Lung (tissue), 12 donors: ENCODE measurements around the gene C15orf40. TPM values are rescaled to one million over a fixed set of nuclear protein-coding genes. Genes with fewer than 3 reads are reported as not detected.
"Not testable (repeated sequence)": the region's sequence is repeated elsewhere in the genome, so short reads cannot be mapped to it uniquely, and the experiment has no call there.

ENCODE experiments used
- ATAC-seq: fragments of 200-7000 bp; cut with Tn5 transposase; one replicate; pipeline ENCODE4 v1.9.1; 2020; ENCODE audit warnings: moderate number of reproducible peaks; ENCODE audit not compliant: insufficient read depth, low FRiP score
- DNase-seq, 3 donors: peaks; one replicate each; pipeline ENCODE4 v3.0.0-alpha.2; 2013 to 2017
- H3K27ac ChIP-seq, 2 donors: one replicate each; pipeline ENCODE4 v1.5.1; 2013; ENCODE audit warnings: mild to moderate bottlenecking in 2 of 2, moderate library complexity in 2 of 2, control low read depth in 1 of 2, inconsistent platforms in 1 of 2, low read depth in 1 of 2, low read length in 1 of 2
- H3K27me3 ChIP-seq, 3 donors: one replicate each; pipeline ENCODE4 v1.5.1; 2013; ENCODE audit warnings: low read length in 2 of 3; ENCODE audit not compliant: control insufficient read depth in 3 of 3, insufficient read depth in 3 of 3
- H3K36me3 ChIP-seq, 4 donors: one replicate each; pipeline ENCODE4 v1.5.1; 2013; ENCODE audit warnings: low read length in 4 of 4, mild to moderate bottlenecking in 1 of 4, moderate library complexity in 1 of 4; ENCODE audit not compliant: control insufficient read depth in 4 of 4, insufficient read depth in 4 of 4
- H3K4me1 ChIP-seq, 5 donors: one replicate each; pipeline ENCODE4 v1.5.1; 2013; ENCODE audit warnings: low read length in 5 of 5, mild to moderate bottlenecking in 2 of 5, moderate library complexity in 1 of 5; ENCODE audit not compliant: control insufficient read depth in 5 of 5, insufficient read depth in 5 of 5
- H3K4me3 ChIP-seq: one replicate; pipeline ENCODE4 v1.5.1; 2013; ENCODE audit warnings: mild to moderate bottlenecking, control low read depth, moderate library complexity
- H3K9ac ChIP-seq, 2 donors: one replicate each; pipeline ENCODE4 v1.5.1; 2013; ENCODE audit warnings: low read length in 2 of 2, control low read depth in 1 of 2; ENCODE audit not compliant: insufficient read depth in 1 of 2
- H3K9me3 ChIP-seq, 4 donors: one replicate each; pipeline ENCODE4 v1.5.1; 2013; ENCODE audit warnings: low read length in 3 of 4, mild to moderate bottlenecking in 1 of 4, moderate library complexity in 1 of 4; ENCODE audit not compliant: control insufficient read depth in 4 of 4, insufficient read depth in 3 of 4
- CTCF ChIP-seq: IDR thresholded peaks from 2 replicates; pipeline ENCODE4 v1.5.1; 2012; ENCODE audit warnings: mild to moderate bottlenecking; ENCODE audit errors: control extremely low read depth, extremely low read depth
- WGBS, 2 donors: extraction: QIAGEN DNeasy Blood & Tissue Kit; methylation state at CpG; one replicate each; pipeline ENCODE4 v1.1.7; 2013; 5-methylcytosine and 5-hydroxymethylcytosine counted together
- polyA plus RNA-seq, 2 donors: library from polyadenylated mRNA; stranded (reverse); fragments of 200-250 nt; gene quantifications; one replicate each; pipeline ENCODE4 v1.2.1, GENCODE V29; 2013
- total RNA-seq, 2 donors: library from RNA; depleted of rRNA in 1 of 2; stranded (reverse); fragments of >200 nt in 1 of 2; gene quantifications; one replicate each; pipeline ENCODE4 v1.2.1, GENCODE V29; 2014 to 2021
- donor health status: control.
- donor health status: control.
- donor health status: Bipolar disorder and iron deficiency.
- donor health status: healthy.
- donor health status: DM: yes; HTN: yes; CAD: no.

C15orf40 gene
- total and polyA plus RNA-seq, 4 donors = 16.7 to 26.1 (median 21.7) TPM

- ATAC-seq (no peak), DNase-seq (no peak)
- Histone ChIP-seq H3K4me3 (no peak overlapping the region), H3K9ac (no peak overlapping the region), H3K9me3 (no peaks in the 10 kb centered on the region), H3K4me1 (peaks cover 0 to 7% (median 0%) of the 10 kb centered on the region in 5 donors), H3K27ac (no peak overlapping the region), H3K27me3 (peaks cover 0 to 4% (median 0%) of the 10 kb centered on the region in 3 donors), H3K36me3 (no peaks in the 10 kb centered on the region)
- TF ChIP-seq CTCF = no peak
- 78 to 79% methylated on average over 3 of the region's 3 CpGs for WGBS, 2 donors
These were observed 68.3 kb downstream of the C15orf40 start for GRCh38 chr15:82943176-82943575.

- no peaks in the 10 kb centered on the region for H3K9me3 ChIP-seq
- peaks cover 0 to 3% (median 0%) of the 10 kb centered on the region in 3 donors for H3K27me3 ChIP-seq
- H3K4me3 ChIP-seq = no peak overlapping the region
- 67 to 79% methylated on average over 8 of the region's 8 CpGs for WGBS, 2 donors
- TF ChIP-seq CTCF = no peak
- ATAC-seq (peak; percentile 81), DNase-seq (peak; percentile 61 to 78 (median 62))
- no peaks in the 10 kb centered on the region for H3K36me3 ChIP-seq
- peaks cover 0 to 7% (median 0%) of the 10 kb centered on the region in 5 donors for H3K4me1 ChIP-seq
- H3K9ac ChIP-seq = no peak overlapping the region
- H3K27ac ChIP-seq = no peak overlapping the region
These were observed 68.7 kb downstream of the C15orf40 start for GRCh38 chr15:82942691-82943090.

GRCh38 chr15:82939678-82940077, 71.8 kb downstream of the C15orf40 start:
- not testable (repeated sequence) for H3K9me3 ChIP-seq, DNase-seq, H3K36me3 ChIP-seq, H3K27me3 ChIP-seq, H3K4me3 ChIP-seq, ATAC-seq, H3K27ac ChIP-seq, H3K9ac ChIP-seq
- WGBS, 2 donors = 94 to 97% methylated on average over 6 of the region's 6 CpGs
- peaks cover 0 to 13% (median 0%) of the 10 kb centered on the region in 5 donors for H3K4me1 ChIP-seq

Other genes with a start within 250 kb of the C15orf40 start
- under 1 TPM in 1 of 2 donors, not detected in 1; 0.06 TPM for gene FSD2, start 205.6 kb downstream of the C15orf40 start, total RNA-seq
- gene FSD2, start 205.6 kb downstream of the C15orf40 start, polyA plus RNA-seq = under 1 TPM in 1 of 2 donors, not detected in 1; 0.08 TPM
- gene WHAMM, start 202.0 kb downstream of the C15orf40 start, total RNA-seq = 10 to 100 TPM in 1 of 2 donors, 1 to 10 TPM in 1; 8.6 to 10.4 TPM
- gene WHAMM, start 202.0 kb downstream of the C15orf40 start, polyA plus RNA-seq = 1 to 10 TPM; 4.2 to 4.6 TPM
- 10 to 100 TPM; 15.3 to 18.1 TPM for gene HOMER2, start 58.9 kb downstream of the C15orf40 start, total RNA-seq
- gene HOMER2, start 58.9 kb downstream of the C15orf40 start, polyA plus RNA-seq = 1 to 10 TPM; 7.5 to 7.9 TPM
- 10 to 100 TPM; 15.6 to 28.6 TPM for gene RAMAC, start 25.4 kb downstream of the C15orf40 start, total RNA-seq
- 10 to 100 TPM; 18.1 to 23.4 TPM for gene RAMAC, start 25.4 kb downstream of the C15orf40 start, polyA plus RNA-seq
- gene BTBD1, start 55.6 kb upstream of the C15orf40 start, total RNA-seq = 10 to 100 TPM; 45.7 to 71.0 TPM
- gene BTBD1, start 55.6 kb upstream of the C15orf40 start, polyA plus RNA-seq = 10 to 100 TPM; 10.7 to 28.2 TPM
- gene TM6SF1, start 96.0 kb upstream of the C15orf40 start, total RNA-seq = 10 to 100 TPM in 1 of 2 donors, 1 to 10 TPM in 1; 4.3 to 15.8 TPM
- 10 to 100 TPM; 11.8 to 15.6 TPM for gene TM6SF1, start 96.0 kb upstream of the C15orf40 start, polyA plus RNA-seq
- gene HDGFL3, start 196.2 kb upstream of the C15orf40 start, total RNA-seq = 10 to 100 TPM; 27.2 to 41.0 TPM
- gene HDGFL3, start 196.2 kb upstream of the C15orf40 start, polyA plus RNA-seq = 10 to 100 TPM in 1 of 2 donors, 1 to 10 TPM in 1; 7.3 to 12.3 TPM